SH-SY5Y (cell line): ENCODE measurements around the gene GORASP1.

Source experiments
- GATA2 ChIP-seq: IDR thresholded peaks from 2 replicates; pipeline ENCODE4 v1.6.1; 2011; ENCODE audit warnings: mild to moderate bottlenecking, low read depth, low read length
- GATA3 ChIP-seq: IDR thresholded peaks from 2 replicates; pipeline ENCODE4 v1.6.1; 2011; ENCODE audit warnings: low read depth, mild to moderate bottlenecking, low read length, moderate library complexity

GRCh38 chr3:39130693-39131265 is 23.4 kb upstream of the GORASP1 start:
- TF ChIP-seq GATA2 (no peak), GATA3 (no peak)
